GM03348 (cell line): ENCODE results near the gene HECW1.
A peak's percentile ranks its signal among the peaks of the same experiment; 100 is the strongest.

Source experiments
- DNase-seq: peaks from one replicate; pipeline ENCODE4 v3.0.0; 2012; ENCODE audit warnings: low spot score

Gene HECW1

GRCh38 chr7:43148161-43148731, 35.8 kb downstream of the HECW1 start:
- DNase-seq: peak; percentile 13

- no peak for DNase-seq
Measured at GRCh38 chr7:43151076-43151475, 38.6 kb downstream of the HECW1 start.

GRCh38 chr7:43152696-43153095, 40.2 kb downstream of the HECW1 start:
- DNase-seq: no peak

GRCh38 chr7:43155636-43156035, 43.2 kb downstream of the HECW1 start:
- DNase-seq: no peak

- no peak for DNase-seq
Measured at GRCh38 chr7:43163885-43164284, 51.4 kb downstream of the HECW1 start.

GRCh38 chr7:43164757-43165156, 52.3 kb downstream of the HECW1 start:
- DNase-seq: peak; percentile 86

GRCh38 chr7:43166686-43167085, 54.2 kb downstream of the HECW1 start:
- no peak for DNase-seq

GRCh38 chr7:43169076-43169475, 56.6 kb downstream of the HECW1 start:
- DNase-seq: no peak

- no peak for DNase-seq
Measured at GRCh38 chr7:43170571-43170970, 58.1 kb downstream of the HECW1 start.

- no peak for DNase-seq
Measured at GRCh38 chr7:43175570-43176200, 63.2 kb downstream of the HECW1 start.

GRCh38 chr7:43179393-43179792, 66.9 kb downstream of the HECW1 start:
- no peak for DNase-seq

GRCh38 chr7:43192806-43193460, 80.5 kb downstream of the HECW1 start:
- DNase-seq: no peak

- DNase-seq: no peak
Measured at GRCh38 chr7:43193893-43194292, 81.4 kb downstream of the HECW1 start.

GRCh38 chr7:43195256-43195655, 82.8 kb downstream of the HECW1 start:
- no peak for DNase-seq

GRCh38 chr7:43195768-43196167, 83.3 kb downstream of the HECW1 start:
- DNase-seq: no peak

- DNase-seq: no peak
Measured at GRCh38 chr7:43196379-43196778, 83.9 kb downstream of the HECW1 start.

- no peak for DNase-seq
Measured at GRCh38 chr7:43198016-43198415, 85.6 kb downstream of the HECW1 start.

- no peak for DNase-seq
Measured at GRCh38 chr7:43198599-43199090, 86.2 kb downstream of the HECW1 start.

- DNase-seq: no peak
Measured at GRCh38 chr7:43199371-43200160, 87.1 kb downstream of the HECW1 start.

GRCh38 chr7:43201912-43202311, 89.5 kb downstream of the HECW1 start:
- DNase-seq: no peak

GRCh38 chr7:43204081-43204480, 91.6 kb downstream of the HECW1 start:
- no peak for DNase-seq

- no peak for DNase-seq
Measured at GRCh38 chr7:43205171-43205795, 92.8 kb downstream of the HECW1 start.
